Measurements from ENCODE around the gene C9orf43.

C9orf43 gene

GRCh38 chr9:113467183-113467582, 56.6 kb downstream of the C9orf43 start:
- DNase-seq (ENCODE audit: low spot score) = no peak

DNA sequence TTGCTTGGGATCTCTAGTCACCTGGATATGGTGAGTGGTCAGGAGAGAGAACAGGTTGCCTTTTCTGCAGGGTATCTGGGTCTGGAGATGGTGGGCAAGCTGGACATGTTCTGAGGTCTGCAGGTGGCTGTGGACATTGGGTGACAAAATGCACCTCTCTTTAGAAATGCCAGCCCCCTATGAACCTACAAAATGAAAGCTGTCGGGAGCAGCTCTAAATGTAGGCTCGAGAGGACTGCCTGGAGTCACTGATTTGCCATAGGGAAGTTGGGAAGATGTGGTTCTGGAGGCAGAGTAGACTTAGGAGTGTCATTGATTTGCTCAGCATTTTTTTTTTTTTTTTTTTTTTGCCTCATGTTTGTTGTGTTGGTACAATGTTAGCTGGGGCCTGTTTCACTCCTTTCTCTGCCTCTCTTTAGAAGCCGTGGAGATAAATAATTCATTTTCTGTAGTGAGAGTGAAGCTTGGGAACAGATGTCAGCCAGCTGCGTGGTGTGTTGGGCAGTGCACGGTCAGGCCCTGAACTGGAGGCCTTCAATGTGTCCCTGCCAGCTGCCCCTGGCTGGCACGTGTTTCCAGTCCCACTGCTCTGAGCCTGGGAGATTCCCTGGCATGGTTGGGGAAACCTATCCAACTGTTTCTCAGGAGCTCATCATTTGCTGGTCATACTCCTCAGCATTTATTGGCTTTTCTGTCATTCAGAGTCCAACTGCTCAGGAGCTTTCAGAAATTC, 58.3 kb downstream of the C9orf43 start:
- peak; percentile 13 for DNase-seq (ENCODE audit: low spot score)

GRCh38 chr9:113471143-113471542, 60.6 kb downstream of the C9orf43 start:
- no peak for DNase-seq (ENCODE audit: low spot score)

- no peak for DNase-seq (ENCODE audit: low spot score)
These were observed 61.0 kb downstream of the C9orf43 start for GRCh38 chr9:113471566-113471965.

- DNase-seq (ENCODE audit: low spot score) = no peak
These were observed 61.7 kb downstream of the C9orf43 start for GRCh38 chr9:113472199-113472598.

- DNase-seq (ENCODE audit: low spot score) = no peak
These were observed 63.9 kb downstream of the C9orf43 start for GRCh38 chr9:113474360-113475028.

- no peak for DNase-seq (ENCODE audit: low spot score)
These were observed 64.5 kb downstream of the C9orf43 start for GRCh38 chr9:113475031-113475430.

GRCh38 chr9:113475992-113476391, 65.4 kb downstream of the C9orf43 start:
- no peak for DNase-seq (ENCODE audit: low spot score)

DNA sequence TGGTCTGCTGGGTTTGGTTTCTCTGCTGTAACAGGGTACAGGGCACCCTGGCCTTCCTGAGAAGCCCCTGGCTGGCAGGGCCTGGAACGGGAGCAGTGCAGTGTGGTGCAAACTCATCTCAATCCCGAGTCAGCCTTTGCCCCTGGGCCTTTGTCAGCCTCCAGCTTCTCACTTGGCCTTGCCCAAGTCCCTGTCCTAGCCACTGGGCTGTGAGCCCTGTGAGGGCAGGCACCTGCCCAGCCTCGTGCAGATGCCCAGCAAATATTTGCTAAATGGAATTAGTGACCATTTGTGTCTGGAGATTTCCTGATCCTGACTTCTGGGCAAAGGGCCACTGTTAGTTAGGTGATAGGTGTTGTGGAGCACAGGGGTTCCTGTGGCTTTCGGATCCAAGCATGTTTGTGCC, 66.0 kb downstream of the C9orf43 start:
- DNase-seq (ENCODE audit: low spot score) = no peak

GRCh38 chr9:113477058-113477457, 66.5 kb downstream of the C9orf43 start:
- no peak for DNase-seq (ENCODE audit: low spot score)

DNA sequence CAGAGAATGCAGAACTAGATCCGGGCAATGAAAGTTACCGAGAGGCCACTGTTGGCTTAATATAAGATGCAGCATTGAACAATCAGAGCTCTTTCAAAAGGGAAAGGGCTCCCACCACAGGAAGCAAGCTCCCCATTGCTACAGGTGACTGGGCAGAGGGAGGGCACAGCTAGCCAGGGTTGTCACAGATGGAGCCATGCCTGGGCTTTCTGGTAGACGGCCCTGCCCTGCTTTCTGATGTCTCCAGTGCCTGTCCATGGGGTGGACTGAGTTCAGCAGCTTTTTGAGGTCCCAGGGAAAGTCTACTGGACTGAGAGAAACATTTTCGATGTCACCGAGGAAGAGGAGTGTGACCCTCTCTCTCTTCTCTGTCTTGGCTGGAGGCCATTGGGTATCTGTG, 67.1 kb downstream of the C9orf43 start:
- no peak for DNase-seq (ENCODE audit: low spot score)

GRCh38 chr9:113479174-113479621, 68.7 kb downstream of the C9orf43 start:
- no peak for DNase-seq (ENCODE audit: low spot score)

Measured in GM03348 (cell line).